GM18508 (cell line): ENCODE measurements around the gene UCMA.
"Not testable (repeated sequence)": the region's sequence is repeated elsewhere in the genome, so short reads cannot be mapped to it uniquely, and the experiment has no call there.

Experiments used
- ATAC-seq: cut with Tn5 transposase; IDR thresholded peaks from one replicate; pipeline ENCODE4 v1.9.1; 2021; ENCODE audit warnings: moderate number of reproducible peaks; ENCODE audit not compliant: insufficient read depth, unreplicated experiment

Gene UCMA

GRCh38 chr10:13234736-13235135, 562 bp upstream of the UCMA start:
- not testable (repeated sequence) for ATAC-seq

GRCh38 chr10:13233358-13233757, 816 bp downstream of the UCMA start:
- ATAC-seq, result no peak

- no peak for ATAC-seq
These were observed 2.4 kb downstream of the UCMA start for GRCh38 chr10:13231808-13232207.

GRCh38 chr10:13231190-13231589, 3.0 kb downstream of the UCMA start:
- ATAC-seq, result no peak

- no peak for ATAC-seq
These were observed 7.1 kb downstream of the UCMA start for GRCh38 chr10:13227031-13227430.

- ATAC-seq, result no peak
These were observed 8.6 kb downstream of the UCMA start for GRCh38 chr10:13225601-13226000.

- ATAC-seq, result no peak
These were observed 9.8 kb downstream of the UCMA start for GRCh38 chr10:13224210-13224995.

- ATAC-seq, result no peak
These were observed 10.9 kb downstream of the UCMA start for GRCh38 chr10:13223241-13223640.

GRCh38 chr10:13222566-13222965, 11.6 kb downstream of the UCMA start:
- no peak for ATAC-seq

GRCh38 chr10:13222151-13222550, 12.0 kb downstream of the UCMA start:
- no peak for ATAC-seq

GRCh38 chr10:13221572-13221971, 12.6 kb downstream of the UCMA start:
- no peak for ATAC-seq

- no peak for ATAC-seq
These were observed 14.2 kb downstream of the UCMA start for GRCh38 chr10:13219685-13220670.

- no peak for ATAC-seq
These were observed 15.3 kb downstream of the UCMA start for GRCh38 chr10:13218878-13219277.

GRCh38 chr10:13213163-13213562, 21.0 kb downstream of the UCMA start:
- no peak for ATAC-seq

- ATAC-seq, result no peak
These were observed 27.4 kb downstream of the UCMA start for GRCh38 chr10:13206546-13207443.

GRCh38 chr10:13206091-13206490, 28.1 kb downstream of the UCMA start:
- ATAC-seq, result no peak

GRCh38 chr10:13201132-13201531, 33.0 kb downstream of the UCMA start:
- no peak for ATAC-seq

GRCh38 chr10:13195016-13195415, 39.2 kb downstream of the UCMA start:
- no peak for ATAC-seq

GRCh38 chr10:13193637-13194036, 40.5 kb downstream of the UCMA start:
- ATAC-seq, result no peak

- no peak for ATAC-seq
These were observed 42.8 kb downstream of the UCMA start for GRCh38 chr10:13191362-13191761.
